Ascending aorta (tissue), 2 donors: ENCODE results near the gene TMEM63B. TPM values are rescaled to one million over a fixed set of nuclear protein-coding genes. Genes with fewer than 3 reads are reported as not detected.

Experiments used
- DNase-seq, 2 donors: peaks; one replicate each; pipeline ENCODE4 v3.0.0-alpha.2; 2019; ENCODE audit warnings: low spot score in 2 of 2
- H3K27ac ChIP-seq, 2 donors: fragments of 200-600 bp; sonication (generic); one replicate each; pipeline ENCODE4 v1.5.1; 2016 to 2017; ENCODE audit warnings: mild to moderate bottlenecking in 1 of 2
- H3K27me3 ChIP-seq: fragments of 200-600 bp; sonication (generic); one replicate; pipeline ENCODE4 v1.5.1; 2017
- H3K36me3 ChIP-seq, 2 donors: fragments of 200-600 bp; sonication (generic); one replicate each; pipeline ENCODE4 v1.5.1; 2016
- H3K4me1 ChIP-seq, 2 donors: fragments of 200-600 bp; sonication (generic); one replicate each; pipeline ENCODE4 v1.5.1; 2016 to 2017; ENCODE audit warnings: mild to moderate bottlenecking in 1 of 2
- H3K4me3 ChIP-seq, 2 donors: fragments of 200-600 bp; sonication (generic); one replicate each; pipeline ENCODE4 v1.5.1; 2016 to 2017; ENCODE audit warnings: mild to moderate bottlenecking in 1 of 2
- H3K9me3 ChIP-seq, 2 donors: fragments of 200-600 bp; sonication (generic); one replicate each; pipeline ENCODE4 v1.5.1; 2016
- CTCF ChIP-seq, 3 experiments: fragments of 200-600 bp in 2 of 3; fragments of 450-650 bp in 1 of 3; sonication (generic) in 2 of 3; IDR thresholded peaks; one replicate each; pipeline ENCODE4 v1.5.1; 2016 to 2019; ENCODE audit warnings: antibody characterized with exemption in 3 of 3, mild to moderate bottlenecking in 1 of 3, moderate library complexity in 1 of 3
- intact Hi-C: fragments of 100-400 bp; cut with DNase I; formaldehyde crosslinking; loops from one replicate; pipeline ENCODE4 v1.15.1; 2023
- total RNA-seq: library from RNA; depleted of rRNA; stranded (reverse); fragments of >200 nt; gene quantifications from one replicate; pipeline ENCODE4 v1.1.0, GENCODE V29; 2016

The TMEM63B gene
- total RNA-seq = 9.6 TPM

DNA sequence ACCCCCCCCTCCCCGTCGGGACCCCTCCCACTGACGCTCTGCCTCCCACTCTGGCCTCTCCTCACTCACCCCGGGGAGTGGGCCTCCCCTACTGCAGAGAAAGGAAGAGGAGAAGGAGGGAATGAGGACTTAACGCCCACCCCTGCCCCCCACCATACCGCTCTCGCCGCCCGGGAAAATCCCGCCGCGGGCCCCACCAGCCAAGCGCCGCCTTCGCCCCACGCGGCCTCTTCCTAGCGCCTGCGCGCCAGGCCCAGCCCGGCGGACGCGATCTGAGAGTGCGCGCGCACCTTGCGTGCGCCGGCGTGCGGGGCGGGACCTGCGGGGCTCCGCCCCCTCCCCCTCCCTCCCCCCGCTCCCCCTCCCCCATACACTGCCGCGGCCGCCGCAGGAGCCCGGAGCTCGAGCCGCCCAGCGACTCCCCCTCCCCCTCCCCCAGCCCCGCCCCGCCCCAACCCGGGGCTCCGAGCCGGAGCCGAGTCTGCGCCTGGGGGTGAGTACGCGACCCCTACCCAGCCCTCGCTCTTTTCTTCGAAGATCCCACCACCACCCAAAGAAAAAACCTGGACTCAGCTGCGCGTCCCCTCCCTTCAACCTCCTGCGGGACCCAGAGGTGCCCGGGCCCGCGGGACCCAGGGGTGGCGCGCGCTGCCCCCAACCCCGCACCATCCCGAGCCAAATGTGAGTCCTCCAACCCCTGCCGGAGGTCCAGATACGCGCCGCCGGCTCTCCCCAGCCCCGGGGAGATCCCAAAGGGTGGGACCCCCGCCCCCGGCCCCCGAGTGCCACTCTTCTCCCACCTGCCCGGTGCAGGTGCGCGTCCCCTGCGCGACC is at the start of gene TMEM63B, which contains the start of gene MRPL14:
Gene TMEM63B, plus strand, starts transcription at position 369 of the 834 bp plus-strand sequence. CDS start 7,031 bp downstream, outside the sequence.
Gene MRPL14, minus strand, starts transcription at position 267 of the 834 bp plus-strand sequence. CDS start 10,841 bp downstream, outside the sequence.
- Histone ChIP-seq H3K27ac (peak within 1 kb of the TSS; percentile 81 to 84), H3K4me3 (peak within 1 kb of the TSS; percentile 85 to 86), H3K36me3 (no peaks in the 10 kb centered on the region), H3K27me3 (no peaks in the 10 kb centered on the region), H3K4me1 (peaks cover 0 to 23% of the 10 kb centered on the region in 2 donors), H3K9me3 (no peaks in the 10 kb centered on the region)
- intact Hi-C loops = loop anchor here (1.0 to 5.0 kb wide), 5 partner anchors 23 to 500 kb away; partner anchors contain the start of genes GTPBP2, HSP90AB1, NFKBIE and SLC29A1
- no peak for TF ChIP-seq CTCF (IDR thresholded peaks at IDR 0.05)
- peak; percentile 43 to 91 for DNase-seq

GRCh38 chr6:44078219-44078826 is 49.0 kb upstream of the TMEM63B start:
- H3K4me1 ChIP-seq = peaks cover 4 to 20% of the 10 kb centered on the region in 2 donors
- no peaks in the 10 kb centered on the region for H3K27me3 ChIP-seq
- no peak overlapping the region for H3K4me3 ChIP-seq
- intact Hi-C loops = loop anchor here (2.0 to 5.0 kb wide), 3 partner anchors 106 to 470 kb away; no protein-coding TSS in a partner anchor
- no peaks in the 10 kb centered on the region for H3K9me3 ChIP-seq
- no peak for DNase-seq
- H3K27ac ChIP-seq = no peak overlapping the region
- no peaks in the 10 kb centered on the region for H3K36me3 ChIP-seq
- TF ChIP-seq CTCF (IDR thresholded peaks at IDR 0.05) = no peak

- Histone ChIP-seq H3K36me3 (no peaks in the 10 kb centered on the region), H3K27me3 (no peaks in the 10 kb centered on the region), H3K27ac (no peak overlapping the region), H3K4me3 (no peak overlapping the region), H3K9me3 (no peaks in the 10 kb centered on the region), H3K4me1 (peaks cover 0 to 14% of the 10 kb centered on the region in 2 donors)
- intact Hi-C loops = loop anchor here (1.0 to 5.0 kb wide), 5 partner anchors 107 to 470 kb away; no protein-coding TSS in a partner anchor
- peak; percentile 90 to 95 (median 93) for TF ChIP-seq CTCF (IDR thresholded peaks at IDR 0.05)
- peak in 1 of 2 donors; percentile 89 for DNase-seq
Measured at GRCh38 chr6:44078827-44079671, 48.3 kb upstream of the TMEM63B start.

- no peak overlapping the region for H3K27ac ChIP-seq
- H3K4me1 ChIP-seq = peaks cover 0 to 10% of the 10 kb centered on the region in 2 donors
- intact Hi-C loops = loop anchor here (1.0 to 5.0 kb wide), 5 partner anchors 107 to 471 kb away; no protein-coding TSS in a partner anchor
- no peaks in the 10 kb centered on the region for H3K36me3 ChIP-seq
- no peak overlapping the region for H3K4me3 ChIP-seq
- no peak for DNase-seq
- TF ChIP-seq CTCF (IDR thresholded peaks at IDR 0.05) = no peak
- no peaks in the 10 kb centered on the region for H3K9me3 ChIP-seq
- no peaks in the 10 kb centered on the region for H3K27me3 ChIP-seq
Measured at GRCh38 chr6:44079672-44080071, 47.7 kb upstream of the TMEM63B start.
